Gastrocnemius medialis (tissue), 4 donors: ENCODE measurements around the gene FCHSD2. TPM values are rescaled to one million over a fixed set of nuclear protein-coding genes. Genes with fewer than 3 reads are reported as not detected.
"Not testable (repeated sequence)": the region's sequence is repeated elsewhere in the genome, so short reads cannot be mapped to it uniquely, and the experiment has no call there.

Experiments
- ATAC-seq, 2 donors: fragments of 150-250 bp; one replicate each; pipeline ENCODE4 v1.9.1; 2016
- DNase-seq, 2 donors: peaks; one replicate each; pipeline ENCODE4 v3.0.0-alpha.2; 2019
- H3K27ac ChIP-seq, 4 donors: fragments of 200-600 bp; sonication (generic); 1 replicate in 1 of 4; 2 replicates in 3 of 4; pipeline ENCODE4 v1.5.1; 2016 to 2018; ENCODE audit warnings: mild to moderate bottlenecking in 2 of 4, moderate library complexity in 1 of 4
- H3K27me3 ChIP-seq, 3 donors: fragments of 200-600 bp; sonication (generic) in 2 of 3; 1 replicate in 1 of 3; 2 replicates in 2 of 3; pipeline versions ENCODE4 v1.5.1 to v1.6.0; 2016 to 2019; ENCODE audit warnings: mild to moderate bottlenecking in 1 of 3, moderate library complexity in 1 of 3
- H3K36me3 ChIP-seq, 2 donors: fragments of 200-600 bp; sonication (generic) in 1 of 2; one replicate each; pipeline ENCODE4 v1.5.1; 2017 to 2018
- H3K4me1 ChIP-seq, 2 donors: fragments of 200-600 bp; sonication (generic) in 1 of 2; one replicate each; pipeline ENCODE4 v1.5.1; 2016 to 2017; ENCODE audit warnings: mild to moderate bottlenecking in 2 of 2
- H3K4me3 ChIP-seq, 4 donors: fragments of 200-600 bp; sonication (generic) in 3 of 4; 1 replicate in 1 of 4; 2 replicates in 3 of 4; pipeline ENCODE4 v1.5.1; 2016 to 2019; ENCODE audit warnings: mild to moderate bottlenecking in 2 of 4
- H3K9me3 ChIP-seq, 3 donors: fragments of 200-600 bp; sonication (generic) in 2 of 3; 1 replicate in 1 of 3; 2 replicates in 2 of 3; pipeline ENCODE4 v1.5.1; 2016 to 2019
- CTCF ChIP-seq, 5 experiments: fragments of 450-650 bp in 3 of 5; fragments of 200-600 bp in 2 of 5; sonication (generic) in 2 of 5; IDR thresholded peaks in 4 of 5; conservative IDR thresholded peaks in 1 of 5; 1 replicate in 4 of 5; 2 replicates in 1 of 5; pipeline ENCODE4 v1.5.1; 2016 to 2019; ENCODE audit warnings: antibody characterized with exemption in 5 of 5, mild to moderate bottlenecking in 3 of 5, moderate library complexity in 3 of 5
- POLR2A ChIP-seq, 2 donors: fragments of 450-650 bp; IDR thresholded peaks; one replicate each; pipeline ENCODE4 v1.6.1; 2017; ENCODE audit warnings: antibody characterized with exemption in 2 of 2, mild to moderate bottlenecking in 2 of 2, moderate library complexity in 2 of 2
- in situ Hi-C, 4 donors: fragments of 200-750 bp; cut with MboI; loops; one replicate each; pipeline versions ENCODE4 v1.15.0 to v1.8.0; 2017; ENCODE audit warnings: low sequenced_read_pairs in 4 of 4
- intact Hi-C: fragments of 100-400 bp; cut with DNase I; formaldehyde crosslinking; loops from one replicate; pipeline ENCODE4 v1.15.1; 2023; ENCODE audit warnings: low total_unique reads
- total RNA-seq, 4 donors: library from RNA; depleted of rRNA; stranded (reverse); fragments of >200 nt; gene quantifications; one replicate each; pipeline versions ENCODE4 v1.1.0 to v1.2.3, GENCODE V29; 2016

FCHSD2 gene
- total RNA-seq, 4 donors from 2014 or later = 5.6 to 10.0 (median 8.0) TPM

GRCh38 chr11:73129198-73129597 is 12.9 kb downstream of the FCHSD2 start:
- Histone ChIP-seq H3K27me3 (no peaks in the 10 kb centered on the region), H3K36me3 (peaks cover 0 to 15% of the 10 kb centered on the region in 2 donors), H3K27ac (no peak overlapping the region), H3K4me3 (no peak overlapping the region), H3K9me3 (no peaks in the 10 kb centered on the region), H3K4me1 (peaks cover 0 to 8% of the 10 kb centered on the region in 2 donors)
- no peak for DNase-seq
- TF ChIP-seq CTCF (IDR thresholded peaks at IDR 0.05 in 4 of 5, conservative IDR thresholded peaks at IDR 0.05 in 1 of 5) (no peak), POLR2A (IDR thresholded peaks at IDR 0.05) (no peak)
- no peak for ATAC-seq
- intact Hi-C loops = no loop called here
- in situ Hi-C loops = no loop called here

- no peak for DNase-seq
- Histone ChIP-seq H3K4me1 (peaks cover 0 to 8% of the 10 kb centered on the region in 2 donors), H3K27me3 (no peaks in the 10 kb centered on the region), H3K36me3 (peaks cover 0 to 14% of the 10 kb centered on the region in 2 donors), H3K4me3 (no peak overlapping the region), H3K27ac (no peak overlapping the region), H3K9me3 (no peaks in the 10 kb centered on the region)
- no peak for ATAC-seq
- TF ChIP-seq CTCF (IDR thresholded peaks at IDR 0.05 in 4 of 5, conservative IDR thresholded peaks at IDR 0.05 in 1 of 5) (no peak), POLR2A (IDR thresholded peaks at IDR 0.05) (no peak)
- in situ Hi-C loops (no loop called here), intact Hi-C loops (no loop called here)
Observed at GRCh38 chr11:73126804-73127480, 15.2 kb downstream of the FCHSD2 start.

- intact Hi-C loops (no loop called here), in situ Hi-C loops (no loop called here)
- Histone ChIP-seq H3K9me3 (no peaks in the 10 kb centered on the region), H3K27ac (no peak overlapping the region), H3K27me3 (no peaks in the 10 kb centered on the region), H3K4me3 (no peak overlapping the region), H3K4me1 (peaks cover 0 to 8% of the 10 kb centered on the region in 2 donors), H3K36me3 (peaks cover 0 to 6% of the 10 kb centered on the region in 2 donors)
- no peak for DNase-seq
- no peak for ATAC-seq
- no peak for TF ChIP-seq POLR2A (IDR thresholded peaks at IDR 0.05)
- no peak for TF ChIP-seq CTCF (IDR thresholded peaks at IDR 0.05 in 4 of 5, conservative IDR thresholded peaks at IDR 0.05 in 1 of 5)
Observed at GRCh38 chr11:73124800-73125199, 17.3 kb downstream of the FCHSD2 start.

- H3K36me3 ChIP-seq, H3K9me3 ChIP-seq, H3K4me3 ChIP-seq, intact Hi-C loops, H3K27me3 ChIP-seq, H3K4me1 ChIP-seq, H3K27ac ChIP-seq, ATAC-seq, in situ Hi-C loops, DNase-seq: not testable (repeated sequence)
Observed at GRCh38 chr11:73123892-73124291, 18.2 kb downstream of the FCHSD2 start.

- in situ Hi-C loops = no loop called here
Observed at GRCh38 chr11:73121692-73122091, 20.4 kb downstream of the FCHSD2 start.

More at GRCh38 chr11:73121692-73122091, 20.4 kb downstream of the FCHSD2 start:
- no peak for DNase-seq
- Histone ChIP-seq H3K27me3 (no peaks in the 10 kb centered on the region), H3K36me3 (peaks cover 0 to 6% of the 10 kb centered on the region in 2 donors), H3K9me3 (no peaks in the 10 kb centered on the region), H3K27ac (no peak overlapping the region), H3K4me1 (no peaks in the 10 kb centered on the region), H3K4me3 (no peak overlapping the region)
- no peak for TF ChIP-seq POLR2A (IDR thresholded peaks at IDR 0.05)
- no peak for TF ChIP-seq CTCF (IDR thresholded peaks at IDR 0.05 in 4 of 5, conservative IDR thresholded peaks at IDR 0.05 in 1 of 5)
- ATAC-seq = no peak
- intact Hi-C loops = no loop called here
